Right lobe of liver (tissue), 6 donors: ENCODE measurements around the gene MYO7B. TPM values are rescaled to one million over a fixed set of nuclear protein-coding genes. Genes with fewer than 3 reads are reported as not detected.

Experiments
- ATAC-seq, 4 donors: fragments of 200-7000 bp; cut with Tn5 transposase; one replicate each; pipeline ENCODE4 v1.9.1; 2020; ENCODE audit warnings: mild to moderate bottlenecking in 4 of 4, moderate library complexity in 4 of 4
- DNase-seq, 3 donors: peaks; one replicate each; pipeline ENCODE4 v3.0.0-alpha.2; 2020
- H3K27ac ChIP-seq, 3 donors: fragments of 200-600 bp; one replicate each; pipeline ENCODE4 v1.8.0; 2022
- H3K27me3 ChIP-seq, 2 donors: fragments of 200-600 bp; one replicate each; pipeline ENCODE4 v1.8.0; 2022
- H3K36me3 ChIP-seq, 4 donors: fragments of 200-600 bp; sonication (generic) in 1 of 4; one replicate each; pipeline versions ENCODE4 v1.5.1 to v1.8.0; 2017 to 2022; ENCODE audit warnings: control low read depth in 1 of 4
- H3K4me1 ChIP-seq, 4 donors: fragments of 200-600 bp; sonication (generic) in 1 of 4; one replicate each; pipeline versions ENCODE4 v1.5.1 to v1.8.0; 2017 to 2022; ENCODE audit warnings: control low read depth in 1 of 4
- H3K4me3 ChIP-seq, 3 donors: fragments of 200-600 bp; one replicate each; pipeline ENCODE4 v1.8.0; 2022
- H3K9me3 ChIP-seq, 4 donors: fragments of 200-600 bp; sonication (generic) in 1 of 4; one replicate each; pipeline versions ENCODE4 v1.5.1 to v1.8.0; 2017 to 2022; ENCODE audit warnings: control low read depth in 1 of 4
- CTCF ChIP-seq, 4 donors: fragments of 200-600 bp in 3 of 4; fragments of 450-650 bp in 1 of 4; IDR thresholded peaks; one replicate each; pipeline versions ENCODE4 v1.5.1 to v1.8.0; 2016 to 2022; ENCODE audit warnings: antibody characterized with exemption in 4 of 4, mild to moderate bottlenecking in 2 of 4
- POLR2A ChIP-seq: fragments of 450-650 bp; IDR thresholded peaks from one replicate; pipeline ENCODE4 v1.6.1; 2017; ENCODE audit warnings: antibody characterized with exemption, mild to moderate bottlenecking
- WGBS: methylation state at CpG from one replicate; pipeline ENCODE4 v1.1.6; 2018; ENCODE audit warnings: low coverage, low lambda C conversion rate; ENCODE audit not compliant: insufficient coverage; ENCODE audit errors: missing lambda C conversion rate; 5-methylcytosine and 5-hydroxymethylcytosine counted together
- intact Hi-C, 2 donors: fragments of 100-400 bp; cut with DNase I; formaldehyde crosslinking; loops; one replicate each; pipeline versions ENCODE4 v1.11.2 to v1.14.1; 2022
- total RNA-seq, 6 experiments: library from RNA; depleted of rRNA in 2 of 6; stranded (reverse); fragments of >200 nt in 2 of 6; fragmentation: NEBNext Ultra II Directional in 3 of 6; extraction: Animal tissue kit (Norgen Biotek cat#: 25700) in 3 of 6; gene quantifications; one replicate each; pipeline versions ENCODE4 v1.1.0 to v1.2.4, GENCODE V29; 2016 to 2023
- donor health status: DM: no; HTN: yes; CAD: no.
- donor health status: DM: no; HTN: no; CAD: no.
- donor health status: DM: no; HTN: no; CAD: no.
- donor health status: DM: no; HTN: yes; CAD: no.
- donor health status: DM: no; HTN: yes; CAD: no.

MYO7B gene
- total RNA-seq, 6 experiments from 2014 or later: 0.21 to 2.7 (median 0.37) TPM; not detected in 1

GRCh38 chr2:127578411-127578810 lies 42.9 kb downstream of the MYO7B start:
- DNase-seq (no peak), ATAC-seq (no peak)
- H3K4me3 ChIP-seq: no peak overlapping the region
- no peaks in the 10 kb centered on the region for H3K4me1 ChIP-seq
- H3K27ac ChIP-seq: no peak overlapping the region
- no peaks in the 10 kb centered on the region for H3K9me3 ChIP-seq
- intact Hi-C loops: no loop called here
- TF ChIP-seq POLR2A (no peak), CTCF (IDR thresholded peaks at IDR 0.05) (no peak)
- no peaks in the 10 kb centered on the region for H3K36me3 ChIP-seq
- no peaks in the 10 kb centered on the region for H3K27me3 ChIP-seq
- WGBS: 57% methylated on average over 5 of the region's 6 CpGs

GRCh38 chr2:127579231-127579630 lies 43.7 kb downstream of the MYO7B start:
- TF ChIP-seq POLR2A: no peak
- TF ChIP-seq CTCF (IDR thresholded peaks at IDR 0.05): no peak
- no peak for DNase-seq
- Histone ChIP-seq H3K4me3 (no peak overlapping the region), H3K9me3 (no peaks in the 10 kb centered on the region), H3K27ac (no peak overlapping the region), H3K27me3 (no peaks in the 10 kb centered on the region), H3K4me1 (no peaks in the 10 kb centered on the region), H3K36me3 (no peaks in the 10 kb centered on the region)
- intact Hi-C loops: no loop called here
- ATAC-seq: no peak
- WGBS: 84% methylated on average over 3 of the region's 4 CpGs

- no peaks in the 10 kb centered on the region for H3K36me3 ChIP-seq
- intact Hi-C loops: no loop called here
- no peak for ATAC-seq
- WGBS: 49% methylated on average over 7 of the region's 24 CpGs
- no peaks in the 10 kb centered on the region for H3K9me3 ChIP-seq
- TF ChIP-seq CTCF (IDR thresholded peaks at IDR 0.05) (no peak), POLR2A (no peak)
- DNase-seq: no peak
- no peaks in the 10 kb centered on the region for H3K4me1 ChIP-seq
- no peaks in the 10 kb centered on the region for H3K27me3 ChIP-seq
- no peak overlapping the region for H3K4me3 ChIP-seq
- H3K27ac ChIP-seq: no peak overlapping the region
These were observed 44.9 kb downstream of the MYO7B start for GRCh38 chr2:127580167-127581049.

GRCh38 chr2:127581050-127581345 lies 45.5 kb downstream of the MYO7B start:
- TF ChIP-seq CTCF (IDR thresholded peaks at IDR 0.05): no peak
- no peak for TF ChIP-seq POLR2A
- ATAC-seq (no peak), DNase-seq (no peak)
- H3K36me3 ChIP-seq: no peaks in the 10 kb centered on the region
- H3K27ac ChIP-seq: no peak overlapping the region
- WGBS: 88% methylated on average over 3 of the region's 4 CpGs
- intact Hi-C loops: no loop called here
- no peaks in the 10 kb centered on the region for H3K9me3 ChIP-seq
- no peaks in the 10 kb centered on the region for H3K4me1 ChIP-seq
- H3K4me3 ChIP-seq: no peak overlapping the region
- H3K27me3 ChIP-seq: no peaks in the 10 kb centered on the region
